ENCODE measurements around the gene CSNK2A1. TPM values are rescaled to one million over a fixed set of nuclear protein-coding genes. Genes with fewer than 3 reads are reported as not detected.

The CSNK2A1 gene
- total RNA-seq = 79.4 and 93.3 TPM in 2 replicates

DNA sequence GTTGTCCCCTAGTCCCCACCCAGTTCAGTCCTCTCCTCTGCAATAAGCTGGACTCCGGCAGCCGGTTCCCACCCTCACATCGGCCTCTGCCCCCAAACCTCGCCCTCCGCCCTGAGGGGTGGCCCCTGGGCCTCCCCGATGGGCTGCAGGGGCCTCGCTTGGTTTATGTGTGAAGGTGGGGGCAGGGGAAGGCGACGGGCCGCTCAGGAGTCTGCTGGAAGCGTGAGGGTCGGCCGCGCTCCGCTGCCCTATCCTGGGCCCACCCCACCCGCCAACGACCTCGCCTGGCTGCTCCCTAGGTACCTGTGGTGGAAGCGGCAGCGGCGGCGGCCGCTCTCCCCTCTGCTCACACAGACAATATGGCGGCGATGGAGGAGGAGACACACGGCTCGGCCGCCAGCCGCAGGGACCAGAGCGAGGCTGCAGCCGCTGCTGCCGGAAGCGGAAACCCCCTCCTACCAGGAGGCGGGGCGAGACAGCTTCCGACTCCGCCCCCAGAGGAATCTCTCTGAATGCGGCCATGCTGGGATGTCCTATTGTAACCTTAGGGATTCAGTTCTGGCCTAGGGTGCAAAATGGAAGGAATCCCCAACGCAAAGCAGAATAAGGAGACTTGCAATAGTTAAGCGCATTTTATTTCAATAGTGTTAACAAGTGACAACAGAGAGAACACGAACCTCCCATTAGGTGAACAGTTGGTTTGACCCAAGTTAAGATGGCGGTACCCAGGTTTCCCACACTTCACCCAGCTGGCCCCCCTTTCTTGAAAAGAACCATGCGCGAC lies at the start of gene CSNK2A1:
Gene CSNK2A1 (minus strand): TSS at position 422 of the 784 bp plus-strand sequence. CDS start 35,239 bp downstream, outside the sequence.

DNA sequence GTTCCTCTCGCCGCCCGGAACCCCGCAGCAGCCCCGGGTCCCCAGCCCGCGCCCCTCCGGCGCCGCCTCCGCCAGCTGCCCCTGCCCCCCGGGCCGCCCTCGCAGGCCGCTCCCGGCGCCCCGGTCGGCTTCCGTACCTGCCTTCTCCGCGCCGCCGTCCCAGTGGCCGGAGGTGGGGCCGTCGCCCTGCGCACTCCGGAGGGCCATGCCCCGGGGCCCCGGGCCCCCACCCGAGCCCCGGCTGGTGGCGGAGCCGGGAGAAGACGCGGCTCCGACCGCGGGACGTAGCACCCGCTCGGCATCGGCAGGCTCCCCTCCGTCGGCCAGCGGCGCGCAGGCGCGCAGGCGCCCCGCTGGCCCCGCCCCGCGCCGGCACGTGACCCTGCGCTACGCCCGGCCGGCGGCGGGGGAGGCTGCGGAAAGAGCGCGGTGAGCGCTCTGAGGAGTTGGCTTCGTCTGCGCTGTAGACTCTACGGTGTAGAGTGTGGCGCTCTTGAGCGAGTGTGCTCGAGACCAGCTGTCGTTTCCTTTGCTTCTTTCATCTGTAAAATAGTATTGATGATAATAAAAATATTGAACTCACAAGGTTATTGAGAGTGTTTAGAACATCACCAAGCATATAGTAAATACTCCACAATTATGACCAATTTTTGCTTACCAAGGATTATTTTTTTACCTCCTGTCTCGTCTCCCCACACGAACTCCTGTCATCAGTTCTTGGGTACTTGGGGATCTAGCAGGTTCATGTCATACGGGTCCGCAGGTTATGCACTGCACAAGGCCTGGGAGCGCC lies 81.2 kb downstream of the CSNK2A1 start, which contains the start of gene TBC1D20:
Gene TBC1D20 (minus strand): TSS at position 335 of the 793 bp plus-strand sequence. CDS start 128 bp downstream, at position 207.

Other genes starting within 250 kb of the CSNK2A1 start
- 19.8 and 24.2 TPM in 2 replicates for gene ZCCHC3, start 246.2 kb downstream of the CSNK2A1 start, total RNA-seq
- gene SOX12, start 218.2 kb downstream of the CSNK2A1 start, total RNA-seq = 1.5 TPM in 2 replicates
- gene NRSN2, start 196.7 kb downstream of the CSNK2A1 start, total RNA-seq = 12.7 and 14.0 TPM in 2 replicates
- gene TRIB3, start 163.0 kb downstream of the CSNK2A1 start, total RNA-seq = 31.5 and 37.9 TPM in 2 replicates
- 57.8 and 66.2 TPM in 2 replicates for gene RBCK1, start 135.5 kb downstream of the CSNK2A1 start, total RNA-seq
- 19.8 and 20.3 TPM in 2 replicates for gene TBC1D20, start 81.3 kb downstream of the CSNK2A1 start, total RNA-seq
- gene TCF15, start 66.5 kb upstream of the CSNK2A1 start, total RNA-seq = 0.34 and 1.1 TPM in 2 replicates
- 20.2 and 24.1 TPM in 2 replicates for gene SRXN1, start 109.4 kb upstream of the CSNK2A1 start, total RNA-seq
- not detected in 2 replicates for gene SCRT2, start 132.0 kb upstream of the CSNK2A1 start, total RNA-seq
- not detected in 2 replicates for gene SLC52A3, start 224.7 kb upstream of the CSNK2A1 start, total RNA-seq

Data from dermis lymphatic vessel endothelial cell (primary cell).